HG02884 (cell line): ENCODE data around the gene CTSD.

ENCODE experiments used
- ATAC-seq: cut with Tn5 transposase; IDR thresholded peaks from one replicate; pipeline ENCODE4 v1.9.1; 2021; ENCODE audit warnings: mild to moderate bottlenecking, moderate library complexity; ENCODE audit not compliant: unreplicated experiment

CTSD gene

GRCh38 chr11:1732418-1733008 is 31.2 kb downstream of the CTSD start:
- no peak for ATAC-seq

- ATAC-seq, result no peak
These were observed 32.2 kb downstream of the CTSD start for GRCh38 chr11:1731451-1732059.

DNA sequence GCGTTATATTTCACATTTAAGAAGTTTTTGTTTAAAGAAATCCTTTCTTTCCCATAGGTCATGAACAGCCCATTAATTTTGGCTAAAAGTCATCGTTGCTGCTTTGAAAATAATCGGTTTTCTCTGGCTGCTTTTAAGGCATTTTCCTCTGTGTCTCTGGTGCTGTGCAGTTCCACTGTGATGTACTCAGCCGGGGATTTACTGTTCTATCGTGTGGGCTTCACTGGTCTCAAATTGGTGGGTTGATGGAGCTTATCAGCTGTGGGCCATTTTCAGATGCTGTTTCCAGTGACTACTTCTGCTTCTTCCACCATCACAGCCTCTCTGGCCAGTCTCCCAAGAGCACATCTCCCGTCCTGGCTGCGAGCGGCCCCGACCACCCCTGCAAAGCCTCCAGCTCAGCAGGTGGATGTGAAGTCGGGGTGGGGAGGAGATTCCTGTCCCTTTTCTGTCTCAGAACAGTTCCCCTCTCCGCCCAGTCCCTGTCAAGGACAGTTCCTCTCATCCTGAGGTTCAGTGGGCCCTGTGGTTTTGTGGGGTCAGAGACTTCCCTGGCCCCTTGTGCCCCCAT is 33.6 kb downstream of the CTSD start:
- ATAC-seq, result no peak

GRCh38 chr11:1729692-1730011 is 34.1 kb downstream of the CTSD start:
- no peak for ATAC-seq

DNA sequence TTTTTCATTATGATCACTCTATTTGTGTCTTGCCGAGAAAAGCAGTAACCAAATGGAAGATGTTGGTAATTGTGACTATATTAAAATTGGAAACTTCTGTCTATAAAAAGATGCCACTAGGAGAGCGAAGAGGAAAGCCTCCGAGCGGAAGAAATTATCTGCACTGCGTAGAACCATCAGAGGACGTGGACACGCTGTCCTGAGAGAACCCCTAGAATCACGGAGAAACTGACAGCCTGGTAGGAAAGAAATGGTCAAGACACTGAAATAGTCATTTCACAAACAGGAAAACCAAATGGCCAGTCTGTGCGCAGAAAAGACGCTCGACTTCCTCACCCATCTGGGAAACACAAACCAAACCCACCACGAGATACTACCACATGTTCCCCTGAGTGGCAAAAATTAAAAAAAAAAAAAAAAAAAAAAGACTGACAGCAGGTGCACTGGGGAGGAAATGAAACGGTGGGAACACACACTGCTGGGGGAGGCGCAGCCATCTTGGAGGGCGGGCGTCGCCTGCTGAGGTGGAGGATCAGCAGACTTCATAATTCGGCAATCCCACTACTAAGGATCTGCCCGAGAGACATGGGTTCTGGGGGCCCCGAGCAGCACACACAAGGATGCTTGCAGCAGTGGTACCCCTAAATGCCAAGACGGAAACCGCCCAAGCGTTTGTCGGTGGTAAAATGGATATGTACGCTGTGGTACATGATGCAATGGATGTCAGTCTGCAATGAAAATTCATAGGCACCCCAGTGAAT is 34.6 kb downstream of the CTSD start:
- no peak for ATAC-seq

DNA sequence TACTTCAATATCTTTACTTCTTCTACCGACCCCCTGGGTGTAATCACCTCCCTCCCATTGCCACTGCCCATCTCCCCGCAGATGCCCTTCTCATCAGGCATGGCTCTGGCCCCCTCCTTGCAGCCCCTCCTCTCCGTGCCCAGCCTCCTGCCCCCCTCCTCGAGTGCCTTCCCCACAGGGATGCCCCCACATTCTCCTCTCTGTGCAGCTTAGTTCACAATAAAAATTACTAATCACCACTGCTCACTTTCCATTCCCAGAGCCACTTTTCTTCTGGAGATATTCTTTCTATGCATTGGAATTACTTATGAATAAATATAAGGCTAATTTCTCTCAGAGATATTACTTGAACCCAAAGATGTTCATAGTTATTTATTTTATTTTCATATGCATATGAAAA is 35.4 kb downstream of the CTSD start:
- ATAC-seq, result no peak

DNA sequence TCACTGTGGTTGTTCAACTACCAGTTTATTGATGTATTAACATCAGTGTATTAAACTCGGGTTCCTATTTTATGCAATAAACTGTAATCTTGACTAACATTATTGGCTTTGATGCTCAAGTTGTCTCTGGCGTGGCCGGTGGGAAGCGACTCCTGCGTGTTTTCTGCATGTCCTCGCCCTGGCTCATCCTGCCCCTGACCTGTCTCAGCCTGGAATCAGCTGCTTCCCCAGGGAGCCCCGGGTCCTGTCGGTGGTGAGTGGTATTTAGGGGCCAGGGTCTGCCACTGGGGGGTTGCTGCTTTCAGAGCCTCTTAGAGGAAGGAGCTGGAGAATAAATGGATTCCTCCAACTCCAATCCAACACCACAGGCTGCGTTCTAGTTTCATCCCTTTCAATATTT is 35.9 kb downstream of the CTSD start:
- ATAC-seq, result no peak

DNA sequence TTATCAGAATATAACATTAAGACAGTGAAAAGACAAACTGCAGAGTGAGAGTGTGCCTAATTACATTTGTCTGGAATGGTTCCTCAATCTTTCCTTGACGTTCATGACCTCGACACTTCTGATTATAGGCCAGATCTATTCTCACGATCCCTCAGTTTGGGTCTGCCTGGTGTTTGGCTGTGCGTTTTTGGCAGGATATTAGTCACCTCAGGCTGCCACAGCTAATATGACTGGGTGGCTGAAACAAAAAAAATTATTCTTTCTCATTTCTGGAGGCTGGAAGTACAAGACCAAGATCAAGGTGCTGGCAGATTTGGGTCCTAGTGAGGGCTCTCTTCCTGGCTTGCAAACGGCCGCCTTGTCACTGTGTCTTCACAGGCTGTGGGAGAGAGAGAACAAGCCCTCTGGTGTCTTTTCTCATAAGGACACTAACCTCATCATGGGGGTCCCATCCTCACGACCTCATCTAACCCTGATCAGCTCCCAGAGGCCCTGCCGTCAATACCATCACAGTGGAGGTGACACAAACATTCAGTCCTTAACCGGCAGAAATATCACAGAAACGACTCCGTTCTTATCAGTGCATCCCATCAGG is 36.5 kb downstream of the CTSD start:
- no peak for ATAC-seq

GRCh38 chr11:1719781-1720180 is 43.9 kb downstream of the CTSD start:
- no peak for ATAC-seq

- no peak for ATAC-seq
These were observed 45.4 kb downstream of the CTSD start for GRCh38 chr11:1718326-1718725.

- ATAC-seq, result no peak
These were observed 46.0 kb downstream of the CTSD start for GRCh38 chr11:1717745-1718144.

- no peak for ATAC-seq
These were observed 48.5 kb downstream of the CTSD start for GRCh38 chr11:1714908-1715885.

- no peak for ATAC-seq
These were observed 55.0 kb downstream of the CTSD start for GRCh38 chr11:1708716-1709115.

GRCh38 chr11:1707751-1708150 is 56.0 kb downstream of the CTSD start:
- ATAC-seq, result no peak

DNA sequence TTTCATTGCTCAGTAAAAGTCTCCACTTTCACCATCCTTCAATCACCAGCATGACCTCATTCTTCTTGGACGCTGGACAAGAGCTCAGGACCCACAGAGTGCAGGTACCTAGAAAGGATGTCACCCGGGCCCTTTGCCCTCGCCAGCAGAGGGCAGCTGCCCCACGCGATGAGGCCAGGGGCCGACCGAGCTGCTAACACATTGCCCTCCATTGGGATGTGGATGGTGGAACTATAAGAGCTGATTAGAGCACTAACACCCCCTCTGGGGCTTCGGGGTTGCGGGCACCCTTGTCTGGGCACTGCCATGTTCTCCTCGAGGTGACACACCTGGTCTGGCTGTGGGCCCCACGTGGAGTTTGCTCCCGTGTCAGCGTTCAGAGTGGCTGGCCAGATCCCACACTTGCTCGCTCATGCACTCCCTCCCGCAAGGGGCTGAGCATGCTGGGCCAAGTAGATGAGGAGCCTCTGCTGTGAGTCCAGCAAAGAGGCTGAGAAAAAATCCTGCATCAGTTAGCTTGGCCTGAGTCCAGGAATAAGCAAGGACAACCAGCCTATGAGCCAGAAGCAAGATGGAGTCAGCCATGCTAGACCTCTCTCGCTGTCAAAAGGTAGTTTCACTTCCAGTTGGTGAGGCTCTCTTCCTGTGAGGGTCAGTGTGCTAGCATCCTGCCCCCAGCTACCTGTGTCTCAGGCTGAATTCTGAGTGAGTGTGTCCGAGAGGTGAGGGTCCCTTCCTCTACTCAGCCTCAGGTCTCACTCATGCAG is 56.9 kb downstream of the CTSD start:
- ATAC-seq, result no peak

GRCh38 chr11:1705126-1706052 is 58.3 kb downstream of the CTSD start:
- no peak for ATAC-seq

DNA sequence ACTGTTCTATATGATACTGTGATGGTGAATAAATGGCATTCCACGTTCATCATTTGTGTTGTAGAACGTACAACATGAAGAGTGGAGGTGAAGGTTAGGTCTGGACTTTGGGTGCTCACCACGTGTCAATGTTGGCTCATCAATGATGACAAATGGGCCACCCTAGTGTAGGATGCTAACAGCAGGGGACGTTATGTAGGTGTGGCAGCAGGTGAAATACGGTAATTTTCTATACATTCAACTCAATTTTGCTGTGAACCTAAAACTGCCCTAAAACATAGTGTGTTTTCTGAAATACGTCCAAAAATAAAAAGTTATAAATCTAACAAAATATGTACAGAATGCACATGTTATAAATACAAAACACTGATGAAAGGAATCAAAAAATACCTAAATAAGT is 60.6 kb downstream of the CTSD start:
- ATAC-seq, result no peak
